AG04450 (cell line): Measurements from ENCODE around the gene SLC12A8. TPM values are rescaled to one million over a fixed set of nuclear protein-coding genes. Genes with fewer than 3 reads are reported as not detected.

Experiments
- CTCF ChIA-PET: fragments of 300-600, 350-600 bp; formaldehyde crosslinking; extraction: SDS; loops from one replicate; lab custom pipeline; 2022; ENCODE audit warnings: antibody characterized with exemption, inconsistent platforms; lab: Charles Lee
- POLR2A ChIA-PET: fragments of 350-600 bp; formaldehyde crosslinking; extraction: SDS; loops from one replicate; lab custom pipeline; 2021; ENCODE audit warnings: antibody characterized with exemption, inconsistent platforms; lab: Yijun Ruan, JAX
- DNase-seq: peaks from one replicate; pipeline ENCODE4 v3.0.0-alpha.2; 2011; ENCODE audit warnings: low read depth, low spot score
- H3K27ac ChIP-seq: one replicate; pipeline ENCODE4 v1.5.1; 2012; ENCODE audit warnings: low read depth, low read length, control low read depth
- H3K27me3 ChIP-seq: one replicate; pipeline ENCODE4 v1.6.0; 2012; ENCODE audit warnings: low read length; ENCODE audit not compliant: control insufficient read depth, insufficient read depth
- H3K4me3 ChIP-seq: 2 replicates; pipeline ENCODE4 v1.5.1; 2011; ENCODE audit warnings: mild to moderate bottlenecking, low read depth, low read length, control low read depth
- H3K9me3 ChIP-seq: 2 replicates; pipeline ENCODE4 v1.5.1; 2012; ENCODE audit warnings: low read length; ENCODE audit not compliant: control insufficient read depth, insufficient read depth
- CTCF ChIP-seq: IDR thresholded peaks from 2 replicates; pipeline ENCODE4 v1.5.1; 2011; ENCODE audit warnings: low read depth, low read length, control low read depth, inconsistent platforms
- polyA plus RNA-seq: library from polyadenylated mRNA; depleted of rRNA; stranded (reverse); fragments of >200 nt; gene quantifications from 2 replicates; pipeline ENCODE4 v1.2.3, GENCODE V29; 2011

SLC12A8 gene
- polyA plus RNA-seq, 1 experiment = 15.3 TPM

DNA sequence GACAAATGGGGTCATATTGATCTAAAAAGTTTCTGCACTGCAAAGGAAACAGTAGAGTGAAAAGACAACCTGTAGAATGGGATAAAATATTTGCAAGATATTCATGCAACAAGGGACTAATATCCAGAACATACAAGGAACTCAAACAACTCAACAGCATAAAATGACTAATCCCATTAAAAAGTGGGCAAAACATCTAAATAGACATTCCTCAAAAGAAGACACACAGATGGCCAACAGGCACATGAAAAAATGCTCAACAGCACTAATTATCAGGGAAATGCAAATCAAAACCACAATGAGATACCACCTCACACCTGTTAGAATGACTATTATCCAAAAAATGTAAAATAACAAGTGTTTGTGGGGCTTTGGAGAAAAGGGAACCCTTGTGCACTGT, 8.8 kb downstream of the SLC12A8 start:
- TF ChIP-seq CTCF = no peak
- H3K27ac ChIP-seq = no peak overlapping the region
- ChIA-PET POLR2A (no interaction called here), CTCF (interaction anchor here (1.2 kb wide), 1 partner anchor 11 kb away, joined by 4 read pairs; no protein-coding TSS in a partner anchor)
- no peaks in the 10 kb centered on the region for H3K9me3 ChIP-seq
- DNase-seq = no peak
- peaks cover 2% of the 10 kb centered on the region for H3K27me3 ChIP-seq
- H3K4me3 ChIP-seq = no peak overlapping the region

GRCh38 chr3:125202197-125202596, 10.4 kb downstream of the SLC12A8 start:
- Histone ChIP-seq H3K27ac (no peak overlapping the region), H3K9me3 (no peaks in the 10 kb centered on the region), H3K4me3 (no peak overlapping the region), H3K27me3 (peaks cover 2% of the 10 kb centered on the region)
- ChIA-PET POLR2A (no interaction called here), CTCF (interaction anchor here (0.6 to 1.4 kb wide), 2 partner anchors 10 to 233 kb away, joined by 4 read pairs; no protein-coding TSS in a partner anchor)
- DNase-seq = no peak
- TF ChIP-seq CTCF = peak; percentile 34

GRCh38 chr3:125200731-125201139, 11.8 kb downstream of the SLC12A8 start:
- peaks cover under 1% of the 10 kb centered on the region for H3K27me3 ChIP-seq
- TF ChIP-seq CTCF = no peak
- no peak overlapping the region for H3K4me3 ChIP-seq
- no peak overlapping the region for H3K27ac ChIP-seq
- POLR2A ChIA-PET = no interaction called here
- H3K9me3 ChIP-seq = no peaks in the 10 kb centered on the region
- CTCF ChIA-PET = no interaction called here
- DNase-seq = no peak

DNA sequence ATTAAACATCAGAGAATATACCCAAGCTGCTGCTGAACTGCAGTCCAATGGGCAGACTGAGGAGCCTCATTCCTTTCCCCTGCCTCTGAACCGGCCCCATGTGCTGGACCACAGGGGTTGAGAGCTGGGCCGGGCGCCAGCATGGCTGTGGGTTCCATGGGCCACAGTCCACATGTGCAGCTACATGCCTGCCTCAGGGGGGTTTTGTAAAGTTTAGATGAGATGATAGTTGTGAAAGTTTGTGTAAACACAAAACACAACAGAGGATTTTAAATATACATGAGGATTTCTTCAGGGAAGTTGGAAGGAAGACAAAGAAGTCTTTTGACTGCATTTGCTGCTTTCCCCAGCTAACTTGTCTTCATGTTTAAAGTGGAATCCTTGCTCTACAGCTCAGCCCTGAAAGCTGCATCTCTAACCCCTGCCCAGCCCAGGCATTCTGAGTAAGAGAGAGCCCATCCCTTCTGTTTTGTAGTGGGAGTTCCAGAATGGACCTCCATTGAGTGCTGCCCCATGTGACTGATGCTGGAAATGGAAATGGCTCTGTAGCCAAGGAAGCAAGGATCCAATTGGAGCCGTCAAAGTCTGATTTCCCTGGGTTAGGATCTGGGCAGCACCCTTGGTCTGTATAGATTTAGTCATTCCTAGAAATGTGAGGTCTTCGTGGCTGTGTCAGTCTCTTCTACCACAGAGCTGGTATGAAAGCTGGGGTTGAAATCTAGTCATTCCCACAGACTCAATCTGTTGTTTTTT, 17.5 kb downstream of the SLC12A8 start:
- ChIA-PET POLR2A (interaction anchor here (0.9 to 1.6 kb wide), 6 partner anchors 9 to 142 kb away, joined by 3 to 9 read pairs (median 4); no protein-coding TSS in a partner anchor), CTCF (interaction anchor here (1.0 kb wide), 1 partner anchor 266 kb away, joined by 4 read pairs; no protein-coding TSS in a partner anchor)
- Histone ChIP-seq H3K4me3 (no peak overlapping the region), H3K27me3 (no peaks in the 10 kb centered on the region), H3K27ac (peak overlapping the region; percentile 53), H3K9me3 (no peaks in the 10 kb centered on the region)
- peak; percentile 36 for TF ChIP-seq CTCF
- DNase-seq = peak; percentile 92
